Neural cell (in vitro differentiated cells): ENCODE results near the gene CACNA1I. TPM values are rescaled to one million over a fixed set of nuclear protein-coding genes. Genes with fewer than 3 reads are reported as not detected.

Experiments
- H2AFZ ChIP-seq: fragments of 200-600, 300-800 bp; sonication (generic), shearing (Covaris generic); 2 replicates; pipeline ENCODE4 v1.6.0; 2014; ENCODE audit warnings: low read depth, mild to moderate bottlenecking, antibody characterized with exemption, low read length, moderate library complexity
- H3F3A ChIP-seq: fragments of 200-600 bp; shearing (Covaris generic); 2 replicates; pipeline ENCODE4 v1.6.1; 2016; ENCODE audit warnings: mild to moderate bottlenecking, moderate library complexity, mixed read lengths, antibody characterized with exemption, low read length; ENCODE audit not compliant: insufficient read depth, poor library complexity, severe bottlenecking
- H3K27ac ChIP-seq: fragments of 200-600, 300-800 bp; sonication (generic), shearing (Covaris generic); 2 replicates; pipeline ENCODE4 v1.5.1; 2014; ENCODE audit warnings: mild to moderate bottlenecking, low read length, moderate library complexity
- H3K27me3 ChIP-seq: fragments of 300-800, 200-600 bp; sonication (generic), shearing (Covaris generic); 2 replicates; pipeline ENCODE4 v1.6.0; 2014; ENCODE audit warnings: mild to moderate bottlenecking, low read depth, low read length, moderate library complexity; ENCODE audit not compliant: insufficient read depth
- H3K36me3 ChIP-seq: fragments of 300-800, 200-600 bp; sonication (generic), shearing (Covaris generic); 2 replicates; pipeline ENCODE4 v1.5.1; 2014; ENCODE audit warnings: mild to moderate bottlenecking, antibody characterized with exemption, low read length, moderate library complexity; ENCODE audit not compliant: insufficient read depth
- H3K4me2 ChIP-seq: fragments of 300-800, 200-600 bp; sonication (generic), shearing (Covaris generic); 2 replicates; pipeline ENCODE4 v1.6.0; 2014; ENCODE audit warnings: mild to moderate bottlenecking, low read length
- H3K4me3 ChIP-seq: fragments of 300-800, 200-600 bp; sonication (generic), shearing (Covaris generic); 2 replicates; pipeline ENCODE4 v1.5.1; 2014; ENCODE audit warnings: mild to moderate bottlenecking, low read length, moderate library complexity
- H3K79me2 ChIP-seq: fragments of 200-600 bp; shearing (Covaris generic); replicated peaks from 2 replicates; pipeline ENCODE4 v1.6.0; 2014; ENCODE audit warnings: mild to moderate bottlenecking, low read length, moderate library complexity; ENCODE audit not compliant: insufficient read depth
- H3K9ac ChIP-seq: fragments of 300-800, 200-600 bp; sonication (generic), shearing (Covaris generic); 2 replicates; pipeline ENCODE4 v1.6.1; 2016; ENCODE audit warnings: mild to moderate bottlenecking, low read length, mixed read lengths
- H3K9me2 ChIP-seq: fragments of 200-600 bp; shearing (Covaris generic); 2 replicates; pipeline ENCODE4 v1.6.1; 2016; ENCODE audit warnings: mild to moderate bottlenecking, low read length, mixed read lengths; ENCODE audit not compliant: insufficient read depth
- H3K9me3 ChIP-seq: fragments of 200-600, 300-800 bp; sonication (generic), shearing (Covaris generic); 2 replicates; pipeline ENCODE4 v1.6.1; 2016; ENCODE audit warnings: mild to moderate bottlenecking, mixed run types, low read length, moderate library complexity, mixed read lengths
- H4K20me1 ChIP-seq: fragments of 200-600 bp; shearing (Covaris generic); 2 replicates; pipeline ENCODE4 v1.6.1; 2016; ENCODE audit warnings: mild to moderate bottlenecking, mixed run types; ENCODE audit not compliant: insufficient read depth
- EZH2 ChIP-seq: fragments of 200-600, 300-800 bp; shearing (Covaris generic), sonication (generic); IDR thresholded peaks from 2 replicates; pipeline ENCODE4 v1.6.1; 2014; ENCODE audit warnings: antibody characterized with exemption, low read length, borderline replicate concordance, mild to moderate bottlenecking; ENCODE audit not compliant: insufficient read depth, poor library complexity, severe bottlenecking
- MXI1 ChIP-seq: fragments of 450-650 bp; conservative IDR thresholded peaks from 2 replicates; pipeline ENCODE4 v1.6.1; 2014; ENCODE audit warnings: antibody characterized with exemption, mild to moderate bottlenecking; ENCODE audit not compliant: poor library complexity, severe bottlenecking
- POLR2AphosphoS5 ChIP-seq: IDR thresholded peaks from 2 replicates; pipeline ENCODE4 v1.6.1; 2012
- RAD21 ChIP-seq: fragments of 450-650 bp; conservative IDR thresholded peaks from 2 replicates; pipeline ENCODE4 v1.6.1; 2014; ENCODE audit warnings: antibody characterized with exemption, mild to moderate bottlenecking, moderate library complexity
- SMC3 ChIP-seq: fragments of 450-650 bp; conservative IDR thresholded peaks from 2 replicates; pipeline ENCODE4 v1.6.1; 2014; ENCODE audit warnings: antibody characterized with exemption, mild to moderate bottlenecking, moderate library complexity; ENCODE audit not compliant: poor library complexity
- TAF1 ChIP-seq: IDR thresholded peaks from 2 replicates; pipeline ENCODE4 v1.6.1; 2012; ENCODE audit warnings: low read depth
- polyA plus RNA-seq: library from polyadenylated mRNA; depleted of rRNA; stranded (reverse); fragments of >200 nt; gene quantifications from 2 replicates; pipeline ENCODE4 v1.2.3, GENCODE V29; 2014
- TF ChIP-seq, protein P1 (sequence below): fragments of 450-650 bp; IDR thresholded peaks from 2 replicates; pipeline ENCODE4 v1.5.1; 2014; ENCODE audit warnings: antibody characterized with exemption, mild to moderate bottlenecking, moderate library complexity; ENCODE audit not compliant: poor library complexity, severe bottlenecking
- TF ChIP-seq, protein P2 (sequence below): IDR thresholded peaks from 2 replicates; pipeline ENCODE4 v1.6.1; 2012; ENCODE audit warnings: borderline replicate concordance

The CACNA1I gene
- polyA plus RNA-seq, 1 donor from 2014 or later: 1.9 TPM

DNA sequence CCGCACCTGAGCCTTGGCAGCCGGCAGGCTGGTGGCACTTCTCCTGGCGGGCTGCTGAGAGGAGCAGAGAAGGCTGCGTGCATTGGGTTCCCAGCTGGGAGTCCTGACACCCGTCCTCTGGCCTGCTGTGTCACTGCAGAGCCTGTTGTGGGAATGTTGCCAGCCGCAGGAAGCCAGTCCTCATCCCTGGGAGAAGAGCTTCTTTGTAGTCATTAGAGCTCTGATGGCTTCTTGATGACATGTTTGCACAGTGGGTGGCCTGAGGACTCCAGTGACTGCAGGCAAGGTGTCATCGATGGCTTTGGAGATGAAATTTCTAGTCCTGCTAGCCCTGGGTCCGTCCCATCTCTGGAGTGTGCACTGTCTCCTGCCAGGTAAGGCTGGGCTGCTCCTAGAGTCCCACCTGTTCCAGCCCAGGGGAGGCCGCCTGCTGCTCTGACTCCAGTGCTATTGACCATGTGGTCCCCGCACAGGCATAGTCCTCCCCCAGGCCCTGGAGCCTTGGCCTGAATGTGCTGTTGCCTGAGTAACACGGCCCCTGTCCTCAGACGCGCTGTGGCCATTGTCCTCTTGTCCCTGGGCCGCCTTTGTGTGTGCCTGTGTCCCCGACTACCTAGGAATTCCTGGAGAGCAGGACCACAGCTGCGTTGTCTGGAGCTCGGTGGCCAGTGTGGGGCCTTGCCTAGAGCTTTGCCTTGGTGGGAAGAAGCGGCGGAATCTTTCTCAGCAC, 129.2 kb downstream of the CACNA1I start:
- Histone ChIP-seq H3K9me2 (no peaks in the 10 kb centered on the region), H3K36me3 (no peaks in the 10 kb centered on the region), H3K4me2 (no peak overlapping the region), H3K4me3 (no peak overlapping the region), H2AFZ (no peak overlapping the region), H3K9me3 (no peaks in the 10 kb centered on the region), H3K27me3 (no peaks in the 10 kb centered on the region), H3K79me2 (no peaks in the 10 kb centered on the region), H3F3A (no peaks in the 10 kb centered on the region), H3K9ac (no peak overlapping the region), H3K27ac (no peak overlapping the region), H4K20me1 (no peaks in the 10 kb centered on the region)
- TF ChIP-seq, protein P1, sequence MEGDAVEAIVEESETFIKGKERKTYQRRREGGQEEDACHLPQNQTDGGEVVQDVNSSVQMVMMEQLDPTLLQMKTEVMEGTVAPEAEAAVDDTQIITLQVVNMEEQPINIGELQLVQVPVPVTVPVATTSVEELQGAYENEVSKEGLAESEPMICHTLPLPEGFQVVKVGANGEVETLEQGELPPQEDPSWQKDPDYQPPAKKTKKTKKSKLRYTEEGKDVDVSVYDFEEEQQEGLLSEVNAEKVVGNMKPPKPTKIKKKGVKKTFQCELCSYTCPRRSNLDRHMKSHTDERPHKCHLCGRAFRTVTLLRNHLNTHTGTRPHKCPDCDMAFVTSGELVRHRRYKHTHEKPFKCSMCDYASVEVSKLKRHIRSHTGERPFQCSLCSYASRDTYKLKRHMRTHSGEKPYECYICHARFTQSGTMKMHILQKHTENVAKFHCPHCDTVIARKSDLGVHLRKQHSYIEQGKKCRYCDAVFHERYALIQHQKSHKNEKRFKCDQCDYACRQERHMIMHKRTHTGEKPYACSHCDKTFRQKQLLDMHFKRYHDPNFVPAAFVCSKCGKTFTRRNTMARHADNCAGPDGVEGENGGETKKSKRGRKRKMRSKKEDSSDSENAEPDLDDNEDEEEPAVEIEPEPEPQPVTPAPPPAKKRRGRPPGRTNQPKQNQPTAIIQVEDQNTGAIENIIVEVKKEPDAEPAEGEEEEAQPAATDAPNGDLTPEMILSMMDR: no peak
- no peak for TF ChIP-seq TAF1
- TF ChIP-seq SMC3: no peak

DNA sequence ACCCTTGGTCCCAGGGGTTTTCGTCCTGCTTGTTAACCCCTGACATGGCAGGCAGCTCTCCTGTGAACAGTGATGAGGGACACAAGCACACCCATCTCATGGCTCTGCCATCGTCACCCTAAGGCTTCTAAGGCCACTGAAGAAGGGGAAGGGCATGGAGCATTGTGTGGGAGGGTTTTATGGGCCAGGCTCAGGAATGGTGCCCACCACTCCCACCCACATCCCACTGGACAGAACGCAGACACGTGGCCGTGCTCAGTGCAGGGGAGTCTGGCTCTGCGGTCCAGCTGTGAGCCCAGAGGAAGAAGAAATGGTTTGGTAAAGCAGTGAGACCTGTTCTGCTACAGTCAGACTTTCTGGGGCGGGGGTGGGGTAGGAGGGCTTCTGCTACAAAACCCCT, 130.0 kb downstream of the CACNA1I start:
- Histone ChIP-seq H3K9me3 (no peaks in the 10 kb centered on the region), H3K4me3 (no peak overlapping the region), H3F3A (no peaks in the 10 kb centered on the region), H3K79me2 (no peaks in the 10 kb centered on the region), H3K9ac (no peak overlapping the region), H3K27me3 (no peaks in the 10 kb centered on the region), H3K27ac (no peak overlapping the region), H3K4me2 (no peak overlapping the region), H2AFZ (no peak overlapping the region), H4K20me1 (no peaks in the 10 kb centered on the region), H3K9me2 (no peaks in the 10 kb centered on the region), H3K36me3 (no peaks in the 10 kb centered on the region)
- TF ChIP-seq, protein P1: no peak
- TF ChIP-seq EZH2 (no peak), RAD21 (no peak)

DNA sequence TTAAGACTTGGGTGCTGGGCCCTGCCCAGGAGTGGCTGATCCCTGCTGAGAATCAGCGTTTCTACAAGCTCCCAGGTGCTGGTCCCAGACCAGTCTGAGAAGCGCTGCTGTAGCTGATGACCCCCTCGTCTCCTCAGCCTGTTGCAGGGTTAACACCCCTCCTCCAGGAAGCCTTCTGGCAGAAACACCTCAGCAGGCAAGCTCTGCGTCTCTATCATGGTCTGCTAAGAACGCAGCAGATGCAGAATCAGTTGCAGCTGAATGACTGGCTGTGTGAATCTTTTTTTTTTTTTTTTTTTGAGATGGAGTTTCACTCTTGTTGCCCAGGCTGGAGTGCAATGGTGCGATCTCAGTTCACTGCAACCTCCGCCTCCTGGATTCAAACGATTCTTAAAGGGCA, 132.5 kb downstream of the CACNA1I start:
- Histone ChIP-seq H4K20me1 (no peaks in the 10 kb centered on the region), H3F3A (no peaks in the 10 kb centered on the region), H3K79me2 (no peaks in the 10 kb centered on the region), H3K9me3 (no peaks in the 10 kb centered on the region), H3K27me3 (no peaks in the 10 kb centered on the region), H2AFZ (no peak overlapping the region), H3K9ac (no peak overlapping the region), H3K4me3 (no peak overlapping the region), H3K36me3 (no peaks in the 10 kb centered on the region), H3K27ac (no peak overlapping the region), H3K9me2 (no peaks in the 10 kb centered on the region), H3K4me2 (no peak overlapping the region)
- TF ChIP-seq MXI1: no peak
- no peak for TF ChIP-seq POLR2AphosphoS5
- TF ChIP-seq, protein P1: no peak
- no peak for TF ChIP-seq EZH2
- TF ChIP-seq, protein P2, sequence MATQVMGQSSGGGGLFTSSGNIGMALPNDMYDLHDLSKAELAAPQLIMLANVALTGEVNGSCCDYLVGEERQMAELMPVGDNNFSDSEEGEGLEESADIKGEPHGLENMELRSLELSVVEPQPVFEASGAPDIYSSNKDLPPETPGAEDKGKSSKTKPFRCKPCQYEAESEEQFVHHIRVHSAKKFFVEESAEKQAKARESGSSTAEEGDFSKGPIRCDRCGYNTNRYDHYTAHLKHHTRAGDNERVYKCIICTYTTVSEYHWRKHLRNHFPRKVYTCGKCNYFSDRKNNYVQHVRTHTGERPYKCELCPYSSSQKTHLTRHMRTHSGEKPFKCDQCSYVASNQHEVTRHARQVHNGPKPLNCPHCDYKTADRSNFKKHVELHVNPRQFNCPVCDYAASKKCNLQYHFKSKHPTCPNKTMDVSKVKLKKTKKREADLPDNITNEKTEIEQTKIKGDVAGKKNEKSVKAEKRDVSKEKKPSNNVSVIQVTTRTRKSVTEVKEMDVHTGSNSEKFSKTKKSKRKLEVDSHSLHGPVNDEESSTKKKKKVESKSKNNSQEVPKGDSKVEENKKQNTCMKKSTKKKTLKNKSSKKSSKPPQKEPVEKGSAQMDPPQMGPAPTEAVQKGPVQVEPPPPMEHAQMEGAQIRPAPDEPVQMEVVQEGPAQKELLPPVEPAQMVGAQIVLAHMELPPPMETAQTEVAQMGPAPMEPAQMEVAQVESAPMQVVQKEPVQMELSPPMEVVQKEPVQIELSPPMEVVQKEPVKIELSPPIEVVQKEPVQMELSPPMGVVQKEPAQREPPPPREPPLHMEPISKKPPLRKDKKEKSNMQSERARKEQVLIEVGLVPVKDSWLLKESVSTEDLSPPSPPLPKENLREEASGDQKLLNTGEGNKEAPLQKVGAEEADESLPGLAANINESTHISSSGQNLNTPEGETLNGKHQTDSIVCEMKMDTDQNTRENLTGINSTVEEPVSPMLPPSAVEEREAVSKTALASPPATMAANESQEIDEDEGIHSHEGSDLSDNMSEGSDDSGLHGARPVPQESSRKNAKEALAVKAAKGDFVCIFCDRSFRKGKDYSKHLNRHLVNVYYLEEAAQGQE: no peak
- TF ChIP-seq SMC3: no peak
